GM23338 (cell line): ENCODE data around the gene CD28. TPM values are rescaled to one million over a fixed set of nuclear protein-coding genes. Genes with fewer than 3 reads are reported as not detected.

ENCODE experiments used
- ATAC-seq: fragments of 200-7000 bp; cut with Tn5 transposase; 3 replicates; pipeline ENCODE4 v1.9.1; 2020
- DNase-seq: peaks from one replicate; pipeline ENCODE4 v3.0.0-alpha.2; 2015; ENCODE audit warnings: low spot score
- H2AFZ ChIP-seq: fragments of 200-600 bp; sonication (generic); 2 replicates; pipeline ENCODE4 v1.8.0; 2016; ENCODE audit warnings: antibody characterized with exemption, mild to moderate bottlenecking, moderate library complexity
- H3F3A ChIP-seq: fragments of 200-600 bp; sonication (generic); replicated peaks from 2 replicates; pipeline ENCODE4 v1.8.0; 2017; ENCODE audit warnings: antibody characterized with exemption, mixed run types, low read depth
- H3K27ac ChIP-seq: fragments of 200-600 bp; sonication (generic); 2 replicates; pipeline ENCODE4 v1.6.1; 2016; ENCODE audit warnings: low read depth
- H3K27me3 ChIP-seq: fragments of 200-600 bp; sonication (generic); 2 replicates; pipeline ENCODE4 v1.8.0; 2016; ENCODE audit warnings: mild to moderate bottlenecking, mixed run types, moderate library complexity; ENCODE audit not compliant: insufficient read depth
- H3K36me3 ChIP-seq: fragments of 200-600 bp; sonication (generic); 2 replicates; pipeline ENCODE4 v1.8.0; 2016; ENCODE audit warnings: mild to moderate bottlenecking; ENCODE audit not compliant: insufficient read depth
- H3K4me1 ChIP-seq: fragments of 200-600 bp; sonication (generic); 2 replicates; pipeline ENCODE4 v1.8.0; 2016; ENCODE audit warnings: mild to moderate bottlenecking, moderate library complexity; ENCODE audit not compliant: insufficient read depth
- H3K4me2 ChIP-seq: fragments of 200-600 bp; sonication (generic); 2 replicates; pipeline ENCODE4 v1.7.1; 2017; ENCODE audit warnings: mixed run types
- H3K4me3 ChIP-seq: fragments of 200-600 bp; sonication (generic); 2 replicates; pipeline ENCODE4 v1.6.1; 2016; ENCODE audit warnings: mixed run types
- H3K79me2 ChIP-seq: fragments of 200-600 bp; sonication (generic); replicated peaks from 2 replicates; pipeline ENCODE4 v1.8.0; 2017; ENCODE audit warnings: mild to moderate bottlenecking; ENCODE audit not compliant: insufficient read depth
- H3K9me2 ChIP-seq: fragments of 200-600 bp; sonication (generic); 2 replicates; pipeline ENCODE4 v1.8.0; 2017; ENCODE audit not compliant: insufficient read depth
- H4K20me1 ChIP-seq: fragments of 200-600 bp; sonication (generic); replicated peaks from 2 replicates; pipeline ENCODE4 v1.8.0; 2017; ENCODE audit warnings: mild to moderate bottlenecking; ENCODE audit not compliant: insufficient read depth
- H3K27ac Mint-ChIP-seq: 2 replicates; pipeline ENCODE4 v1.8.0; 2020; ENCODE audit warnings: inconsistent platforms, mild to moderate bottlenecking, moderate library complexity, mixed read lengths
- H3K27me3 Mint-ChIP-seq: 3 replicates; pipeline ENCODE4 v1.8.0; 2022; ENCODE audit warnings: low read depth, mild to moderate bottlenecking, moderate library complexity, mixed read lengths, inconsistent platforms; ENCODE audit not compliant: insufficient read depth, poor library complexity
- H3K36me3 Mint-ChIP-seq: 3 replicates; pipeline ENCODE4 v1.8.0; 2021; ENCODE audit warnings: low read depth, mild to moderate bottlenecking, inconsistent platforms, moderate library complexity, mixed read lengths
- H3K4me1 Mint-ChIP-seq: 3 replicates; pipeline ENCODE4 v1.8.0; 2020; ENCODE audit warnings: mild to moderate bottlenecking, inconsistent platforms, mixed read lengths
- H3K4me3 Mint-ChIP-seq: 3 replicates; pipeline ENCODE4 v1.8.0; 2021; ENCODE audit warnings: moderate library complexity, mild to moderate bottlenecking, inconsistent platforms, mixed read lengths
- H3K9me3 Mint-ChIP-seq: 3 replicates; pipeline ENCODE4 v1.8.0; 2020; ENCODE audit warnings: moderate library complexity, mild to moderate bottlenecking, inconsistent platforms, mixed read lengths
- CREB1 ChIP-seq: fragments of 250-450 bp; sonication (Bioruptor Pico); IDR thresholded peaks from 2 replicates; pipeline ENCODE4 v1.5.0; 2020; ENCODE audit warnings: low read depth, mild to moderate bottlenecking, moderate library complexity
- CTCF ChIP-seq, 2 experiments: fragments of 200-600 bp in 1 of 2; sonication (generic) in 1 of 2; conservative IDR thresholded peaks; 2 replicates each; pipeline versions ENCODE4 v1.5.1 to v1.6.1; 2016 to 2017; ENCODE audit warnings: antibody characterized with exemption in 2 of 2, low read depth in 2 of 2, mild to moderate bottlenecking in 2 of 2, moderate library complexity in 1 of 2
- ETS1 ChIP-seq: IDR thresholded peaks from 2 replicates; pipeline ENCODE4 v1.6.1; 2016; ENCODE audit warnings: antibody characterized with exemption
- EZH2phosphoT487 ChIP-seq: fragments of 200-600 bp; sonication (generic); IDR thresholded peaks from one replicate; pipeline ENCODE4 v1.8.1; 2018; ENCODE audit warnings: antibody characterized with exemption; ENCODE audit not compliant: unreplicated experiment
- JUNB ChIP-seq: IDR thresholded peaks from one replicate; pipeline ENCODE4 v1.6.1; 2016; ENCODE audit warnings: antibody characterized with exemption; ENCODE audit not compliant: unreplicated experiment
- NANOG ChIP-seq: IDR thresholded peaks from 2 replicates; pipeline ENCODE4 v1.6.1; 2016; ENCODE audit warnings: antibody characterized with exemption, borderline replicate concordance
- POLR2AphosphoS5 ChIP-seq: IDR thresholded peaks from 2 replicates; pipeline ENCODE4 v1.6.1; 2016; ENCODE audit warnings: antibody characterized with exemption, low read depth
- ZNF114 ChIP-seq: fragments of 250-450 bp; sonication (Bioruptor Pico); IDR thresholded peaks from 2 replicates; pipeline ENCODE4 v1.5.0; 2020; ENCODE audit warnings: mild to moderate bottlenecking, moderate library complexity
- ZNF331 ChIP-seq: fragments of 250-450 bp; sonication (Bioruptor Pico); IDR thresholded peaks from 2 replicates; pipeline ENCODE4 v1.5.0; 2020; ENCODE audit warnings: low read depth, mild to moderate bottlenecking, moderate library complexity
- polyA plus RNA-seq: library from polyadenylated mRNA; unstranded; fragments of >200 nt; fragmentation: Nextera tagmentation; extraction: Ambion mirVana; gene quantifications from 2 replicates; pipeline ENCODE4 v1.2.1, GENCODE V29; 2016
- total RNA-seq: library from RNA; depleted of rRNA; stranded (reverse); fragments of >200 nt; shearing (Covaris generic); gene quantifications from 2 replicates; pipeline ENCODE4 v1.2.3, GENCODE V29; 2014

Gene CD28
- total and polyA plus RNA-seq, 2 experiments from 2014 or later: not detected

GRCh38 chr2:203745267-203745666 lies 38.8 kb downstream of the CD28 start (continued):
- TF ChIP-seq CTCF (conservative IDR thresholded peaks at IDR 0.05; ENCODE audit: low read depth in 2 of 2) (no peak), NANOG (no peak)

GRCh38 chr2:203748331-203749126 lies 42.1 kb downstream of the CD28 start:
- Mint-ChIP-seq H3K27me3 (peaks cover 2% of the 10 kb centered on the region), H3K36me3 (no peaks in the 10 kb centered on the region), H3K4me3 (no peak overlapping the region), H3K4me1 (no peaks in the 10 kb centered on the region), H3K27ac (no peak overlapping the region), H3K9me3 (no peaks in the 10 kb centered on the region)
- no peaks in the 10 kb centered on the region for H4K20me1 ChIP-seq
- H3F3A ChIP-seq: no peaks in the 10 kb centered on the region
- TF ChIP-seq NANOG: no peak
- TF ChIP-seq POLR2AphosphoS5: no peak
- H3K36me3 ChIP-seq: no peaks in the 10 kb centered on the region
- DNase-seq: no peak
- no peak overlapping the region for H3K27ac ChIP-seq
- no peaks in the 10 kb centered on the region for H3K79me2 ChIP-seq
- no peak overlapping the region for H3K4me3 ChIP-seq
- H3K27me3 ChIP-seq: no peaks in the 10 kb centered on the region
- no peak for ATAC-seq
- H3K4me2 ChIP-seq: no peak overlapping the region
- H3K4me1 ChIP-seq: no peaks in the 10 kb centered on the region
- peaks cover 8% of the 10 kb centered on the region; the same call in 1 of the 2 replicates for H3K9me2 ChIP-seq
- 0 out of 2 replicates have a peak overlapping the region, but pooled peaks have one; percentile 47 for H2AFZ ChIP-seq

- DNase-seq: no peak
- no peak for ATAC-seq
- TF ChIP-seq JUNB (no peak), ZNF331 (CRISPR knock-in tag) (no peak), ETS1 (no peak), EZH2phosphoT487 (no peak), ZNF114 (CRISPR knock-in tag) (no peak), CREB1 (CRISPR knock-in tag) (no peak), CTCF (conservative IDR thresholded peaks at IDR 0.05; ENCODE audit: low read depth in 2 of 2) (no peak), POLR2AphosphoS5 (no peak)
Measured at GRCh38 chr2:203750346-203751068, 44.1 kb downstream of the CD28 start.

More at GRCh38 chr2:203750346-203751068, 44.1 kb downstream of the CD28 start:
- Mint-ChIP-seq H3K4me1 (no peaks in the 10 kb centered on the region), H3K4me3 (no peak overlapping the region), H3K9me3 (no peaks in the 10 kb centered on the region; the same call in 1 of the 3 replicates), H3K27me3 (peaks cover 2% of the 10 kb centered on the region), H3K36me3 (no peaks in the 10 kb centered on the region), H3K27ac (no peak overlapping the region)
- no peaks in the 10 kb centered on the region for H3K36me3 ChIP-seq
- H3K79me2 ChIP-seq: no peaks in the 10 kb centered on the region
- H2AFZ ChIP-seq: no peak overlapping the region
- H3K27me3 ChIP-seq: no peaks in the 10 kb centered on the region
- H3K9me2 ChIP-seq: 0 out of 2 replicates have a peak, but pooled peaks cover 8% of the 10 kb centered on the region
- H3K27ac ChIP-seq: no peak overlapping the region
- H4K20me1 ChIP-seq: no peaks in the 10 kb centered on the region
- H3F3A ChIP-seq: no peaks in the 10 kb centered on the region
- no peaks in the 10 kb centered on the region for H3K4me1 ChIP-seq
- no peak overlapping the region for H3K4me3 ChIP-seq
- H3K4me2 ChIP-seq: no peak overlapping the region
